ENCODE results near the gene ESPNL. TPM values are rescaled to one million over a fixed set of nuclear protein-coding genes. Genes with fewer than 3 reads are reported as not detected.
A peak's percentile ranks its signal among the peaks of the same experiment; 100 is the strongest.

Gene ESPNL
- total RNA-seq, 4 donors from 2014 or later = 0.27 to 2.5 TPM; not detected in 2

GRCh38 chr2:238123991-238124470, 23.9 kb downstream of the ESPNL start:
- Histone ChIP-seq H3K4me3 (no peak overlapping the region), H3K9me3 (no peaks in the 10 kb centered on the region), H3K27ac (no peak overlapping the region), H3K27me3 (no peaks in the 10 kb centered on the region), H3K36me3 (no peaks in the 10 kb centered on the region), H3K4me1 (no peaks in the 10 kb centered on the region)
- peak in 1 of 3 donors; percentile 40 for DNase-seq
- TF ChIP-seq POLR2A (IDR thresholded peaks at IDR 0.05) (no peak), CTCF (IDR thresholded peaks at IDR 0.05) (no peak)

- DNase-seq = peak in 1 of 3 donors; percentile 40
Measured at GRCh38 chr2:238124488-238125126, 24.5 kb downstream of the ESPNL start.

GRCh38 chr2:238125127-238125885, 25.2 kb downstream of the ESPNL start:
- Histone ChIP-seq H3K9me3 (no peaks in the 10 kb centered on the region), H3K27me3 (no peaks in the 10 kb centered on the region), H3K27ac (no peak overlapping the region), H3K4me3 (no peak overlapping the region), H3K36me3 (no peaks in the 10 kb centered on the region), H3K4me1 (no peaks in the 10 kb centered on the region)
- DNase-seq = peak in 1 of 3 donors; percentile 35
- TF ChIP-seq CTCF (IDR thresholded peaks at IDR 0.05) (no peak), POLR2A (IDR thresholded peaks at IDR 0.05) (no peak)

More at GRCh38 chr2:238124488-238125126, 24.5 kb downstream of the ESPNL start:
- Histone ChIP-seq H3K4me3 (no peak overlapping the region), H3K27me3 (no peaks in the 10 kb centered on the region), H3K36me3 (no peaks in the 10 kb centered on the region), H3K9me3 (no peaks in the 10 kb centered on the region), H3K27ac (no peak overlapping the region), H3K4me1 (no peaks in the 10 kb centered on the region)
- TF ChIP-seq POLR2A (IDR thresholded peaks at IDR 0.05) (no peak), CTCF (IDR thresholded peaks at IDR 0.05) (no peak)

GRCh38 chr2:238126338-238126737, 26.2 kb downstream of the ESPNL start:
- no peak for TF ChIP-seq POLR2A (IDR thresholded peaks at IDR 0.05)
- TF ChIP-seq CTCF (IDR thresholded peaks at IDR 0.05) = no peak
- H3K4me3 ChIP-seq = no peak overlapping the region
- no peak for DNase-seq
- H3K27ac ChIP-seq = no peak overlapping the region
- no peaks in the 10 kb centered on the region for H3K9me3 ChIP-seq
- no peaks in the 10 kb centered on the region for H3K27me3 ChIP-seq
- H3K36me3 ChIP-seq = no peaks in the 10 kb centered on the region
- H3K4me1 ChIP-seq = no peaks in the 10 kb centered on the region

- H3K4me1 ChIP-seq = no peaks in the 10 kb centered on the region
- no peaks in the 10 kb centered on the region for H3K9me3 ChIP-seq
- no peak for TF ChIP-seq CTCF (IDR thresholded peaks at IDR 0.05)
- no peak for TF ChIP-seq POLR2A (IDR thresholded peaks at IDR 0.05)
- H3K4me3 ChIP-seq = no peak overlapping the region
- H3K27me3 ChIP-seq = no peaks in the 10 kb centered on the region
- H3K27ac ChIP-seq = no peak overlapping the region
- DNase-seq = no peak
- H3K36me3 ChIP-seq = no peaks in the 10 kb centered on the region
Measured at GRCh38 chr2:238126775-238127164, 26.6 kb downstream of the ESPNL start.
